MM.1S (cell line): ENCODE measurements around the gene TMIGD3.

ENCODE experiments used
- DNase-seq: peaks from one replicate; pipeline ENCODE4 v3.0.0-alpha.2; 2015
- H2AFZ ChIP-seq: fragments of 300-600 bp; sonication (generic); 2 replicates; pipeline ENCODE4 v1.6.0; 2016; ENCODE audit warnings: antibody characterized with exemption, low read length
- H3F3A ChIP-seq: fragments of 300-600 bp; sonication (generic); 2 replicates; pipeline ENCODE4 v1.6.1; 2016; ENCODE audit warnings: mild to moderate bottlenecking, antibody characterized with exemption, low read length, moderate library complexity, mixed read lengths; ENCODE audit not compliant: insufficient read depth
- H3K27ac ChIP-seq: fragments of 300-600 bp; sonication (generic); 2 replicates; pipeline ENCODE4 v1.5.1; 2016; ENCODE audit warnings: mild to moderate bottlenecking, low read length
- H3K27me3 ChIP-seq: fragments of 300-600 bp; sonication (generic); replicated peaks from 2 replicates; pipeline ENCODE4 v1.6.0; 2016; ENCODE audit warnings: low read length; ENCODE audit not compliant: insufficient read depth
- H3K36me3 ChIP-seq: fragments of 300-600 bp; sonication (generic); replicated peaks from 2 replicates; pipeline ENCODE4 v1.6.1; 2016; ENCODE audit warnings: mild to moderate bottlenecking, low read length, mixed read lengths; ENCODE audit not compliant: insufficient read depth
- H3K4me1 ChIP-seq: fragments of 300-600 bp; sonication (generic); 2 replicates; pipeline ENCODE4 v1.6.1; 2016; ENCODE audit warnings: low read length, mixed read lengths
- H3K4me2 ChIP-seq: fragments of 300-600 bp; sonication (generic); 2 replicates; pipeline ENCODE4 v1.6.0; 2016; ENCODE audit warnings: low read depth, low read length
- H3K4me3 ChIP-seq: fragments of 300-600 bp; sonication (generic); 2 replicates; pipeline ENCODE4 v1.5.1; 2016; ENCODE audit warnings: low read length, mixed read lengths
- H3K79me2 ChIP-seq: fragments of 300-600 bp; sonication (generic); 2 replicates; pipeline ENCODE4 v1.6.1; 2016; ENCODE audit warnings: mixed run types, low read length, mixed read lengths
- H3K9ac ChIP-seq: fragments of 300-600 bp; sonication (generic); 2 replicates; pipeline ENCODE4 v1.6.1; 2016; ENCODE audit warnings: low read length, mixed read lengths
- H3K9me2 ChIP-seq: fragments of 300-600 bp; sonication (generic); replicated peaks from 2 replicates; pipeline ENCODE4 v1.6.1; 2016; ENCODE audit warnings: mild to moderate bottlenecking, low read length, mixed read lengths; ENCODE audit not compliant: insufficient read depth
- H3K9me3 ChIP-seq: fragments of 300-600 bp; sonication (generic); replicated peaks from 2 replicates; pipeline ENCODE4 v1.6.1; 2016; ENCODE audit warnings: mild to moderate bottlenecking, low read length, mixed read lengths; ENCODE audit not compliant: insufficient read depth
- H4K20me1 ChIP-seq: fragments of 300-600 bp; sonication (generic); 2 replicates; pipeline ENCODE4 v1.6.1; 2016; ENCODE audit warnings: mild to moderate bottlenecking, low read length, moderate library complexity, mixed read lengths; ENCODE audit not compliant: insufficient read depth
- EZH2 ChIP-seq: fragments of 300-600 bp; sonication (generic); optimal IDR thresholded peaks from 2 replicates; pipeline ENCODE3; 2017; ENCODE audit warnings: low read depth, mild to moderate bottlenecking, antibody characterized with exemption, low read length, mixed read lengths
- EZH2phosphoT487 ChIP-seq: fragments of 300-600 bp; sonication (generic); IDR thresholded peaks from 2 replicates; pipeline ENCODE4 v1.6.1; 2018; ENCODE audit warnings: antibody characterized with exemption, low read length
- TF ChIP-seq, protein P1 (sequence below): fragments of 300-600 bp; sonication (generic); IDR thresholded peaks from 2 replicates; pipeline ENCODE4 v1.5.1; 2016; ENCODE audit warnings: antibody characterized with exemption, low read length, mixed read lengths

Gene TMIGD3

DNA sequence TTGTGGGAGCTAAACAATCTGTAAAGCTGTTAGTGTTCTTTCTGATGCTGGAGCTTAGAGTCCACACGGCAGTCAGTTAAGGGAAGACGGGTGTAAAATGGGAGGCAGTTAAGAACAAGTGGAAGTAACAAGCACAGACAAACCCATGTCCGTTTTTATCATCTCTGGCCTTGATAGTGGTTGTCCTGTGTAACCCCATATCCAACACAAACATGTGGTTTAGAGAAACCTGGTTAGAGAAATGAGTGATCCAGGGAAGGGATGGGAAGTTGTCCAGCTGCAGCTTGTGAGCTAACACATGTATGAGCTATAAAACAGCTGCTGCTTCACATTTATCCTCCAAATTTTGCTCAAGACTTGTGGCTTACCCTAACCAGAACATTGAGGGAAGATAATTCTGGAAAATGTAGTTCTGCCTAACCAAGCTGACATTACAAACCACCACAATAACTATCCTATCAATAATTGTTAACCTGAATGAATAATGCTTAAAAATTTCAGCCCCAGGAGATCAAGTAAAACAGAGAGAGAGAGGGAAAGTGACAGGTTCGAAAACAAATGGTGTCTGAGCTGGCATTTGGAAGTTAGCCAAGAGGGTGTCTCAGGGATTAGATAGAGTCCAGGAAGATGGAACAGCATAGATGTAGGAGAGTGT, 40.3 kb downstream of the TMIGD3 start:
- TF ChIP-seq EZH2 (no peak), EZH2phosphoT487 (no peak)
- TF ChIP-seq, protein P1, sequence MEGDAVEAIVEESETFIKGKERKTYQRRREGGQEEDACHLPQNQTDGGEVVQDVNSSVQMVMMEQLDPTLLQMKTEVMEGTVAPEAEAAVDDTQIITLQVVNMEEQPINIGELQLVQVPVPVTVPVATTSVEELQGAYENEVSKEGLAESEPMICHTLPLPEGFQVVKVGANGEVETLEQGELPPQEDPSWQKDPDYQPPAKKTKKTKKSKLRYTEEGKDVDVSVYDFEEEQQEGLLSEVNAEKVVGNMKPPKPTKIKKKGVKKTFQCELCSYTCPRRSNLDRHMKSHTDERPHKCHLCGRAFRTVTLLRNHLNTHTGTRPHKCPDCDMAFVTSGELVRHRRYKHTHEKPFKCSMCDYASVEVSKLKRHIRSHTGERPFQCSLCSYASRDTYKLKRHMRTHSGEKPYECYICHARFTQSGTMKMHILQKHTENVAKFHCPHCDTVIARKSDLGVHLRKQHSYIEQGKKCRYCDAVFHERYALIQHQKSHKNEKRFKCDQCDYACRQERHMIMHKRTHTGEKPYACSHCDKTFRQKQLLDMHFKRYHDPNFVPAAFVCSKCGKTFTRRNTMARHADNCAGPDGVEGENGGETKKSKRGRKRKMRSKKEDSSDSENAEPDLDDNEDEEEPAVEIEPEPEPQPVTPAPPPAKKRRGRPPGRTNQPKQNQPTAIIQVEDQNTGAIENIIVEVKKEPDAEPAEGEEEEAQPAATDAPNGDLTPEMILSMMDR: no peak
- Histone ChIP-seq H3K4me2 (no peak overlapping the region), H3K79me2 (no peaks in the 10 kb centered on the region), H3F3A (no peaks in the 10 kb centered on the region), H3K36me3 (no peaks in the 10 kb centered on the region), H3K27me3 (no peaks in the 10 kb centered on the region), H4K20me1 (no peaks in the 10 kb centered on the region), H3K27ac (no peak overlapping the region), H3K4me1 (no peaks in the 10 kb centered on the region), H2AFZ (no peak overlapping the region), H3K9me2 (no peaks in the 10 kb centered on the region), H3K9ac (no peak overlapping the region), H3K4me3 (no peak overlapping the region), H3K9me3 (no peaks in the 10 kb centered on the region)
- DNase-seq: no peak

- Histone ChIP-seq H3K4me3 (no peak overlapping the region), H3K27me3 (no peaks in the 10 kb centered on the region), H3K27ac (no peak overlapping the region), H3K36me3 (no peaks in the 10 kb centered on the region; the same call in 1 of the 2 replicates), H3K9me3 (no peaks in the 10 kb centered on the region), H3K9ac (no peak overlapping the region), H3K4me2 (no peak overlapping the region), H4K20me1 (no peaks in the 10 kb centered on the region), H3K9me2 (no peaks in the 10 kb centered on the region), H3K4me1 (no peaks in the 10 kb centered on the region), H3F3A (no peaks in the 10 kb centered on the region), H3K79me2 (no peaks in the 10 kb centered on the region), H2AFZ (no peak overlapping the region)
- DNase-seq: no peak
- TF ChIP-seq EZH2phosphoT487 (no peak), EZH2 (no peak)
- TF ChIP-seq, protein P1: no peak
Measured at GRCh38 chr1:111462370-111463028, 40.9 kb downstream of the TMIGD3 start.

DNA sequence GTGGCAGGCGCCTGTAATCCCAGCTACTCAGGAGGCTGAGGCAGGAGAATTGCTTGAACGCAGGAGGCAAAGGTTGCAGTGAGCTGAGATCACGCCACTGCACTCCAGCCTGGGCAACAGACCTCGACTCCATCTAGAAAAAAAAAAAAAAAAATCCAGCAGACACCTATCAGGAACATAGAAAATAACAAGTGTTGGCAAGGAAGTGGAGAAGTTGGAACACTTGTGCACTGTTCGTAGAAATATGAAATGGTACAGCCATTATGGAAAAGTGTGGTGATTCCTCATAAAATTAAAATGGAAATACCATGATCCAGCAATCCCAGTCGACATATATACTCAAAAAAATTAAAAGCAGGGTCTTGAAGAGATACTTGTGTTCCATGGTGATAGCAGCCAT, 41.7 kb downstream of the TMIGD3 start:
- H3K9me2 ChIP-seq: no peaks in the 10 kb centered on the region
- H2AFZ ChIP-seq: no peak overlapping the region
- H3K36me3 ChIP-seq: no peaks in the 10 kb centered on the region; the same call in 1 of the 2 replicates
- TF ChIP-seq EZH2 (no peak), EZH2phosphoT487 (no peak)
- TF ChIP-seq, protein P1: no peak
- H3F3A ChIP-seq: no peaks in the 10 kb centered on the region
- H3K27ac ChIP-seq: no peak overlapping the region
- no peaks in the 10 kb centered on the region for H3K4me1 ChIP-seq
- H3K4me2 ChIP-seq: no peak overlapping the region
- no peaks in the 10 kb centered on the region for H3K9me3 ChIP-seq
- no peak overlapping the region for H3K9ac ChIP-seq
- H3K27me3 ChIP-seq: no peaks in the 10 kb centered on the region
- no peaks in the 10 kb centered on the region for H4K20me1 ChIP-seq
- H3K4me3 ChIP-seq: no peak overlapping the region
- H3K79me2 ChIP-seq: no peaks in the 10 kb centered on the region
- DNase-seq: no peak
